Measurements from ENCODE around the gene PPIH.

- TF ChIP-seq POLR2A (IDR thresholded peaks at IDR 0.05): no peak
- TF ChIP-seq, protein P1, sequence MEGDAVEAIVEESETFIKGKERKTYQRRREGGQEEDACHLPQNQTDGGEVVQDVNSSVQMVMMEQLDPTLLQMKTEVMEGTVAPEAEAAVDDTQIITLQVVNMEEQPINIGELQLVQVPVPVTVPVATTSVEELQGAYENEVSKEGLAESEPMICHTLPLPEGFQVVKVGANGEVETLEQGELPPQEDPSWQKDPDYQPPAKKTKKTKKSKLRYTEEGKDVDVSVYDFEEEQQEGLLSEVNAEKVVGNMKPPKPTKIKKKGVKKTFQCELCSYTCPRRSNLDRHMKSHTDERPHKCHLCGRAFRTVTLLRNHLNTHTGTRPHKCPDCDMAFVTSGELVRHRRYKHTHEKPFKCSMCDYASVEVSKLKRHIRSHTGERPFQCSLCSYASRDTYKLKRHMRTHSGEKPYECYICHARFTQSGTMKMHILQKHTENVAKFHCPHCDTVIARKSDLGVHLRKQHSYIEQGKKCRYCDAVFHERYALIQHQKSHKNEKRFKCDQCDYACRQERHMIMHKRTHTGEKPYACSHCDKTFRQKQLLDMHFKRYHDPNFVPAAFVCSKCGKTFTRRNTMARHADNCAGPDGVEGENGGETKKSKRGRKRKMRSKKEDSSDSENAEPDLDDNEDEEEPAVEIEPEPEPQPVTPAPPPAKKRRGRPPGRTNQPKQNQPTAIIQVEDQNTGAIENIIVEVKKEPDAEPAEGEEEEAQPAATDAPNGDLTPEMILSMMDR (IDR thresholded peaks at IDR 0.05): no peak
Observed at GRCh38 chr1:42679364-42679983, 21.3 kb downstream of the PPIH start.

Measured in Peyer's patch (tissue), 4 donors.